ENCODE data around the gene UQCRC2. TPM values are rescaled to one million over a fixed set of nuclear protein-coding genes. Genes with fewer than 3 reads are reported as not detected.

The UQCRC2 gene
- total and polyA plus RNA-seq, 2 donors (not counting 3 experiments of a cell fraction or from before 2014, with no cell fraction given), result 132 to 189 TPM

GRCh38 chr16:22030087-22030812 is 77.1 kb downstream of the UQCRC2 start:
- no peak for TF ChIP-seq MYC (IDR thresholded peaks at IDR 0.05; ENCODE audit: low read depth, low read length)
- TF ChIP-seq FOS (IDR thresholded peaks at IDR 0.05; ENCODE audit: borderline replicate concordance, insufficient read depth, low read length), result no peak
- TF ChIP-seq POLR2AphosphoS5 (IDR thresholded peaks at IDR 0.05; ENCODE audit: insufficient read depth, low read depth, low read length), result no peak
- TF ChIP-seq JUN (IDR thresholded peaks at IDR 0.05; ENCODE audit: borderline replicate concordance, insufficient read depth, insufficient read length, low read depth), result no peak
- TF ChIP-seq EZH2 (IDR thresholded peaks at IDR 0.05; ENCODE audit: borderline replicate concordance, low read depth, low read length, severe bottlenecking), result no peak
- TF ChIP-seq MAX (IDR thresholded peaks at IDR 0.05; ENCODE audit: insufficient read depth, insufficient read length), result no peak
- TF ChIP-seq CTCF (IDR thresholded peaks at IDR 0.05; ENCODE audit: extremely low read depth in 1 of 2, insufficient read depth in 1 of 2, low read depth in 1 of 2, low read length in 2 of 2), result no peak
- TF ChIP-seq POLR2A (IDR thresholded peaks at IDR 0.05; ENCODE audit: low read depth, low read length), result no peak
- TF ChIP-seq GATA2 (IDR thresholded peaks at IDR 0.05; ENCODE audit: insufficient read depth, insufficient read length, low read depth, low read length), result no peak
- DNase-seq (ENCODE audit: low read depth, low spot score) (no peak), FAIRE-seq (no peak)
- Histone ChIP-seq H3K9me1 (replicated peaks; ENCODE audit: control insufficient read depth, extremely low read depth, insufficient read depth, low read length) (no peaks in the 10 kb centered on the region), H3K9ac (replicated peaks; ENCODE audit: extremely low read depth, insufficient read depth, low read length) (no peak overlapping the region), H4K20me1 (replicated peaks; ENCODE audit: control insufficient read depth, extremely low read depth, insufficient read depth, low read length) (no peaks in the 10 kb centered on the region), H2AFZ (ENCODE audit: low read depth, low read length) (no peak overlapping the region), H3K4me1 (ENCODE audit: control insufficient read depth, extremely low read depth, insufficient read depth, low read length) (peaks cover 44% of the 10 kb centered on the region), H3K27me3 (ENCODE audit: control insufficient read depth in 2 of 2, insufficient read depth in 2 of 2, low read length in 2 of 2) (no peaks in the 10 kb centered on the region), H3K4me3 (replicated peaks in 1 of 3; ENCODE audit: insufficient read depth in 1 of 3, low read depth in 1 of 3, low read length in 3 of 3) (no peak overlapping the region), H3K79me2 (ENCODE audit: control insufficient read depth, insufficient read depth, low read length) (peaks cover 85% of the 10 kb centered on the region), H3K36me3 (ENCODE audit: control insufficient read depth in 2 of 2, extremely low read depth in 1 of 2, insufficient read depth in 2 of 2, low read length in 2 of 2) (peaks cover 0 to 2% of the 10 kb centered on the region in 2 experiments), H3K27ac (ENCODE audit: insufficient read depth, low read depth, low read length) (peak overlapping the region; percentile 29), H3K4me2 (ENCODE audit: insufficient read depth, low read length) (peak overlapping the region; percentile 17), H3K9me3 (replicated peaks; ENCODE audit: control insufficient read depth, insufficient read depth, low read length) (no peaks in the 10 kb centered on the region)
- POLR2A ChIA-PET, result no interaction called here
- CTCF ChIA-PET, result interaction anchor here (1.2 to 1.5 kb wide), 4 partner anchors 21 to 47 kb away, joined by 3 to 10 read pairs (median 6); no protein-coding TSS in a partner anchor
- intact Hi-C loops (cut with micrococcal nuclease), result no loop called here
- dilution Hi-C loops (cut with MboI; ENCODE audit: extremely low pct_ligation_motif_present, low sequenced_read_pairs), result no loop called here
- no TSS peak for BruUV-seq (replicated peaks)

Measured in endothelial cell of umbilical vein (primary cell).